Loucy (cell line): ENCODE measurements around the gene CLDN34.

Experiments used
- H2AFZ ChIP-seq: fragments of 200-600 bp; sonication (generic); 2 replicates; pipeline ENCODE4 v1.6.0; 2016; ENCODE audit warnings: antibody characterized with exemption, mild to moderate bottlenecking, low read length, moderate library complexity
- H3F3A ChIP-seq: fragments of 200-600 bp; 2 replicates; pipeline ENCODE4 v1.6.0; 2016; ENCODE audit warnings: antibody characterized with exemption, low read depth, mild to moderate bottlenecking
- H3K27me3 ChIP-seq: fragments of 200-600 bp; sonication (generic); 2 replicates; pipeline ENCODE4 v1.6.1; 2014; ENCODE audit warnings: low read length, mild to moderate bottlenecking; ENCODE audit not compliant: insufficient read depth, poor library complexity, severe bottlenecking
- H3K36me3 ChIP-seq: fragments of 200-600 bp; sonication (generic); 2 replicates; pipeline ENCODE4 v1.6.1; 2016; ENCODE audit warnings: low read length; ENCODE audit not compliant: insufficient read depth
- H3K4me1 ChIP-seq: fragments of 200-600 bp; sonication (generic); 2 replicates; pipeline ENCODE4 v1.5.1; 2014; ENCODE audit warnings: low read length, mild to moderate bottlenecking; ENCODE audit not compliant: insufficient read depth, poor library complexity, severe bottlenecking
- H3K4me2 ChIP-seq: fragments of 200-600 bp; sonication (generic); 2 replicates; pipeline ENCODE4 v1.6.0; 2014; ENCODE audit warnings: antibody characterized with exemption, low read length, low read depth, mild to moderate bottlenecking; ENCODE audit not compliant: poor library complexity, severe bottlenecking
- H3K4me3 ChIP-seq: fragments of 200-600 bp; sonication (generic); 2 replicates; pipeline ENCODE4 v1.5.1; 2014; ENCODE audit warnings: low read length, mild to moderate bottlenecking, mixed read lengths; ENCODE audit not compliant: poor library complexity, severe bottlenecking
- H3K79me2 ChIP-seq: fragments of 200-600 bp; sonication (generic); 2 replicates; pipeline ENCODE4 v1.6.1; 2014; ENCODE audit warnings: low read length; ENCODE audit not compliant: insufficient read depth
- H3K9ac ChIP-seq: fragments of 200-600 bp; sonication (generic); 2 replicates; pipeline ENCODE4 v1.6.0; 2014; ENCODE audit warnings: mild to moderate bottlenecking, low read depth, low read length, moderate library complexity; ENCODE audit not compliant: poor library complexity, severe bottlenecking
- H3K9me2 ChIP-seq: fragments of 200-600 bp; sonication (generic); replicated peaks from 2 replicates; pipeline ENCODE4 v1.6.1; 2016; ENCODE audit warnings: low read depth, low read length, mixed read lengths
- H3K9me3 ChIP-seq: fragments of 200-600 bp; sonication (generic); 2 replicates; pipeline ENCODE4 v1.6.1; 2014; ENCODE audit warnings: mild to moderate bottlenecking, antibody characterized with exemption, low read length, low read depth; ENCODE audit not compliant: insufficient read depth
- H4K20me1 ChIP-seq: fragments of 200-600 bp; sonication (generic); 2 replicates; pipeline ENCODE4 v1.6.0; 2014; ENCODE audit warnings: antibody characterized with exemption, low read length, mild to moderate bottlenecking; ENCODE audit not compliant: insufficient read depth, poor library complexity, severe bottlenecking
- EZH2phosphoT487 ChIP-seq: fragments of 200-600 bp; IDR thresholded peaks from 2 replicates; pipeline ENCODE4 v1.6.1; 2018; ENCODE audit warnings: antibody characterized with exemption, mild to moderate bottlenecking, moderate library complexity, borderline replicate concordance
- TF ChIP-seq, protein P1 (sequence below): fragments of 200-600 bp; sonication (generic); conservative IDR thresholded peaks from 2 replicates; pipeline ENCODE4 v1.5.1; 2014; ENCODE audit warnings: mild to moderate bottlenecking, antibody characterized with exemption, low read length

CLDN34 gene

DNA sequence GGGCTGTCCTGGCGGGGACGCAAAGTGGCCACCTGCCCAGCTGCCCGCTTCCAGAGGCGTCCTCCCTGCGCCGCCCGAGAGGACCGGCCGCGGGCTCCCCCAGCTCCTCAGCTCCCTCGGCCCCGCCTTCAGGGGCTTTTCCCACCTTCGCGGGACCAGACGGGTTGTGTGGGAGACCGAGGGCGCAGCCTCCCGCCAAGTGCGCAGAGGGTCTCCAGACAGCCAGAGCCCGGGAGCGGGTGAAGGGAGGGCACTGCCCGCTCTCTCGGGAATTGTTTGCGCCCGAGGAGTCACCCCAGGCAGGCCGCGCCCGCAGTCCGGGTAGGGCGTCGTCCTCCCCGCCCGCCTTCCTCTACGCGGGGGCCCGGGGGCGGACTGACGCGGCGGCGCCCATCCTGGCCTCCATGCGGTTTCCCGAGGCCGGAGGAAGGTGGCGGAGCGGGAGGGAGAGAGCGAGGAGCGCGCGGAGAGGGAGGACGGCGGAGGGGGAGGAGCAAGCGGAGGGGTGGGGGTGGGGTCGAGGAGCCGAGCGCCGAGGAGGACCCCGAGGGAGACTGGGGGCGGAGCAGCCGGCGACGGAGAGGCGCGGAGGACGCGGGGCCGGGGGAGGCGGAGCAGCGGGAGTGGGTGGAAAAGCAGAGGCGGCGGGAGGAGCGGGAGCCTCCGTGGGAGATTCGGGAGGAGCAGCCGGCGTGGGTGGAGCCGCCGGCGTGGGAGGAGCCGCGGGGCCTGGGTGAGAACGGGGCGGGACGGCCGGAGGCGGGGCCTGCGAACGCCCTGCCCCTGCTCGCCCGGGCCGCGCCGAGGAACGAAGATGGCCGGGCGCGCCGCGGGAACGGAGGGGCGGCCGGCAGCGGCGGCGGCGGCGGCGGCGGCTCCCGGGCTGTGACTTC lies 47.5 kb downstream of the CLDN34 start:
- H3K4me2 ChIP-seq, result peak overlapping the region; percentile 71
- H2AFZ ChIP-seq, result peak overlapping the region; percentile 77; the same call in 1 of the 2 replicates

DNA sequence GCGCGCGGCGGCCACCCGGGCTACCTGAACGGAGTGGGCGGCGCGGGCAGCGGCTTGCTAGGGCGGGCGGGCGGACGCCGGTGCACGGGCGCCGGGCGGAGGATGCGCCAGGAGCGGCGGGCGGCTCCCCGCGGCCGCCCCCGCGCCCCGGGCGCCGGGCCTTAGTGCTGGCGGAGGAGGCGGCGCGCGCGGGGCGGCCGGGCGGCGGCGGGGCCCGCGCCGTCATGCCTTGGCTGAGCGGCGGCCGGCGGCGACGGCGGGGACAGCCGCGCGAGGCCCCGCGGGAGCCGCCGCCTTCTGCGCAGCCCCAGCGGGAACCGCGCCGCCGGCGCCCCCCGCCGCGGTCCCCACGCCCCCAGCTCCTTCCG lies 48.2 kb downstream of the CLDN34 start:
- Histone ChIP-seq H3K9me2 (no peaks in the 10 kb centered on the region), H4K20me1 (no peaks in the 10 kb centered on the region), H3K4me1 (peaks cover 42% of the 10 kb centered on the region), H3K9me3 (no peaks in the 10 kb centered on the region), H3K36me3 (no peaks in the 10 kb centered on the region), H2AFZ (no peak overlapping the region), H3F3A (peaks cover 3% of the 10 kb centered on the region; the same call in 1 of the 2 replicates), H3K4me3 (no peak overlapping the region), H3K27me3 (no peaks in the 10 kb centered on the region), H3K79me2 (peaks cover 8% of the 10 kb centered on the region; the same call in 1 of the 2 replicates), H3K9ac (no peak overlapping the region), H3K4me2 (no peak overlapping the region)
- TF ChIP-seq, protein P1, sequence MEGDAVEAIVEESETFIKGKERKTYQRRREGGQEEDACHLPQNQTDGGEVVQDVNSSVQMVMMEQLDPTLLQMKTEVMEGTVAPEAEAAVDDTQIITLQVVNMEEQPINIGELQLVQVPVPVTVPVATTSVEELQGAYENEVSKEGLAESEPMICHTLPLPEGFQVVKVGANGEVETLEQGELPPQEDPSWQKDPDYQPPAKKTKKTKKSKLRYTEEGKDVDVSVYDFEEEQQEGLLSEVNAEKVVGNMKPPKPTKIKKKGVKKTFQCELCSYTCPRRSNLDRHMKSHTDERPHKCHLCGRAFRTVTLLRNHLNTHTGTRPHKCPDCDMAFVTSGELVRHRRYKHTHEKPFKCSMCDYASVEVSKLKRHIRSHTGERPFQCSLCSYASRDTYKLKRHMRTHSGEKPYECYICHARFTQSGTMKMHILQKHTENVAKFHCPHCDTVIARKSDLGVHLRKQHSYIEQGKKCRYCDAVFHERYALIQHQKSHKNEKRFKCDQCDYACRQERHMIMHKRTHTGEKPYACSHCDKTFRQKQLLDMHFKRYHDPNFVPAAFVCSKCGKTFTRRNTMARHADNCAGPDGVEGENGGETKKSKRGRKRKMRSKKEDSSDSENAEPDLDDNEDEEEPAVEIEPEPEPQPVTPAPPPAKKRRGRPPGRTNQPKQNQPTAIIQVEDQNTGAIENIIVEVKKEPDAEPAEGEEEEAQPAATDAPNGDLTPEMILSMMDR, result no peak
- no peak for TF ChIP-seq EZH2phosphoT487

More for the DNA sequence above, 47.5 kb downstream of the CLDN34 start:
- peaks cover 8% of the 10 kb centered on the region; the same call in 1 of the 2 replicates for H3K79me2 ChIP-seq
- TF ChIP-seq EZH2phosphoT487, result no peak
- TF ChIP-seq, protein P1, result no peak
- H3K9me2 ChIP-seq, result no peaks in the 10 kb centered on the region
- H3K4me3 ChIP-seq, result peak overlapping the region; percentile 75
- H4K20me1 ChIP-seq, result no peaks in the 10 kb centered on the region
- H3F3A ChIP-seq, result peaks cover 3% of the 10 kb centered on the region; the same call in 1 of the 2 replicates
- H3K9ac ChIP-seq, result peak overlapping the region; percentile 74
- peaks cover 42% of the 10 kb centered on the region for H3K4me1 ChIP-seq
- H3K27me3 ChIP-seq, result no peaks in the 10 kb centered on the region
- no peaks in the 10 kb centered on the region for H3K36me3 ChIP-seq
- H3K9me3 ChIP-seq, result no peaks in the 10 kb centered on the region

DNA sequence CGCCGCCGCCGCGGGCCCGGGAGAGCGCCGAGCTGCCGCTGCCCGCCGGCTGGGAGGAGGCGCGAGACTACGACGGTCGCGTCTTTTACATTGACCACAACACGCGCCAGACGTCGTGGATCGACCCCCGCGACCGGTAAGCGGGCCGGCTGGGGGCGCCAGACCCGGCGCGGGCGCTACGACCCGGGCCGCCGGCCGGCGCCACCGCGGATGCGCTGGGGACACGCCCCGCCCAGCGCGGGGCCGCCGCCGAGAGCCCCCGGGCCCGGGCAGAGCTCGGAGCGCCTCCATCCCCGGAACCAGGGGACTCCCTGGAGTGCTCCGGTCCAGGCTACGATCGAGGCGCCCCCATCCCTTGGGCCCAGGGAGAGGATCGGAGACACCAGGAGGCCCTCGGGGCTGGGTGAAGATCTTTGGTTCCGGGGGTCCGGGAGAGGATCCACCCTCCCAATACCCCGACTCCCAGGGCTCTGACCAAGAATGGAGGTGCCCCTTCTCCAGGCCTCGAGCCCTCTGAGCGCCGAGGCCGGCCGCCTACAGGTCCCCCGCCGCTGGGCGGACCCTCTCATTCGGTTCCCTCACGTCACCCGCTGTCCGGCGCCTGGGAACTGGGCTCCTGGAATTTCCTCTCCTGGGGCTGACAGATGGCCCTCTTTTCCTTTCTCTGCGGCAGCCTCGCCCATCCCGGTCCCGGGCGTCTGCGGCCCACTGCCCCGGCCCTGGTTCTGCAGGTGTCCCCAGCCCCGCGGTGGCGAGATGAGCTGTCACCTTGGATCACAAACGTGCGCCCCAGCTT lies 48.8 kb downstream of the CLDN34 start:
- no peaks in the 10 kb centered on the region for H3K36me3 ChIP-seq
- no peaks in the 10 kb centered on the region for H4K20me1 ChIP-seq
- TF ChIP-seq, protein P1, result no peak
- no peak for TF ChIP-seq EZH2phosphoT487
- H3K9me2 ChIP-seq, result no peaks in the 10 kb centered on the region
- peaks cover 42% of the 10 kb centered on the region for H3K4me1 ChIP-seq
- peaks cover 3% of the 10 kb centered on the region; the same call in 1 of the 2 replicates for H3F3A ChIP-seq
- peak overlapping the region; percentile 65 for H3K4me3 ChIP-seq
- peak overlapping the region; percentile 80 for H3K4me2 ChIP-seq
- H3K9ac ChIP-seq, result no peak overlapping the region
- H3K27me3 ChIP-seq, result no peaks in the 10 kb centered on the region
- H2AFZ ChIP-seq, result no peak overlapping the region
- H3K9me3 ChIP-seq, result no peaks in the 10 kb centered on the region
- H3K79me2 ChIP-seq, result peaks cover 8% of the 10 kb centered on the region; the same call in 1 of the 2 replicates
